Measurements from ENCODE around the gene WNT3A.
A peak's percentile ranks its signal among the peaks of the same experiment; 100 is the strongest.

The WNT3A gene

GRCh38 chr1:228058949-228059633 lies 52.3 kb downstream of the WNT3A start:
- DNase-seq, result no peak

DNA sequence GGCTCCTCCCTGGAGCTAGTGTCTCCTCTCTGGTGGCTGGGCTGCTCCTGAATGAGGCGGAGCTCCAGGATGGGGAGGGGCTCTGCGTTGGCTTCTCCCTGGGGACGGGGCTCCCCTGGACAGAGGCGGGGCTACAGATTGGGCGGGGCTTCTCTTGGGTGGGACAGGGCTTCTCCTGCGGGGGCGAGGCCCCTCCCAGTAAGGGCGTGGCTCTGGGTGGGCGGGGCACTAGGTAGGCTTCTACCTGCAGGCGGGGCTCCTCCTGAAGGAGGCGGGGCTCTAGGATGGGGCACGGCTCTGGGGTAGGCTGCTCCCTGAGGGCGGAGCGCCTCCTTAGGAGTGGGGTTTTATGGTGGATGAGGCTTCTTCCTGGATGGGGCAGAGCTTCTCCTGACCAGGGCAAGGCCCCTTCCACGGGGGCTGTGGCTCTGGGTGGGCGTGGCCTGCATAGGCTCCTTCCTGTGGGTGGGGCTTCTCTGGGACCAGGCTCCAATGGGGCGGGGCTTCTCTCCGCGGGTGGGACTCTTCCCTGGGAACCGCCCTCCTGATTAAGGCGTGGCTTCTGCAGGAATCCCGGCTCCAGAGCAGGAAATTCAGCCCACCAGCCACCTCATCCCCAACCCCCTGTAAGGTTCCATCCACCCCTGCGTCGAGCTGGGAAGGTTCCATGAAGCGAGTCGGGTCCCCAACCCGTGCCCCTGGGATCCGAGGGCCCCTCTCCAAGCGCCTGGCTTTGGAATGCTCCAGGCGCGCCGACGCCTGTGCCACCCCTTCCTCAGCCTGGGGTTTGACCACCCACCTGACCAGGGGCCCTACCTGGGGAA lies 53.0 kb downstream of the WNT3A start:
- peak; percentile 79 to 83 for DNase-seq

DNA sequence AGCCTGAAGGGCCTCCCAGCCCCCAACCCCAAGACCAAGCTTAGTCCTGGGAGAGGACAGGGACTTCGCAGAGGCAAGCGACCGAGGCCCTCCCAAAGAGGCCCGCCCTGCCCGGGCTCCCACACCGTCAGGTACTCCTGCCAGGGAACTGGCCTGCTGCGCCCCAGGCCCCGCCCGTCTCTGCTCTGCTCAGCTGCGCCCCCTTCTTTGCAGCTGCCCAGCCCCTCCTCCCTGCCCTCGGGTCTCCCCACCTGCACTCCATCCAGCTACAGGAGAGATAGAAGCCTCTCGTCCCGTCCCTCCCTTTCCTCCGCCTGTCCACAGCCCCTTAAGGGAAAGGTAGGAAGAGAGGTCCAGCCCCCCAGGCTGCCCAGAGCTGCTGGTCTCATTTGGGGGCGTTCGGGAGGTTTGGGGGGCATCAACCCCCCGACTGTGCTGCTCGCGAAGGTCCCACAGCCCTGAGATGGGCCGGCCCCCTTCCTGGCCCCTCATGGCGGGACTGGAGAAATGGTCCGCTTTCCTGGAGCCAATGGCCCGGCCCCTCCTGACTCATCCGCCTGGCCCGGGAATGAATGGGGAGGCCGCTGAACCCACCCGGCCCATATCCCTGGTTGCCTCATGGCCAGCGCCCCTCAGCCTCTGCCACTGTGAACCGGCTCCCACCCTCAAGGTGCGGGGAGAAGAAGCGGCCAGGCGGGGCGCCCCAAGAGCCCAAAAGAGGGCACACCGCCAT lies 53.8 kb downstream of the WNT3A start:
- DNase-seq, result no peak

GRCh38 chr1:228061411-228062084 lies 54.8 kb downstream of the WNT3A start:
- no peak for DNase-seq

- no peak for DNase-seq
Measured at GRCh38 chr1:228062085-228062791, 55.4 kb downstream of the WNT3A start.

- no peak for DNase-seq
Measured at GRCh38 chr1:228062812-228063211, 56.0 kb downstream of the WNT3A start.

- no peak for DNase-seq
Measured at GRCh38 chr1:228063251-228064191, 56.7 kb downstream of the WNT3A start.

DNA sequence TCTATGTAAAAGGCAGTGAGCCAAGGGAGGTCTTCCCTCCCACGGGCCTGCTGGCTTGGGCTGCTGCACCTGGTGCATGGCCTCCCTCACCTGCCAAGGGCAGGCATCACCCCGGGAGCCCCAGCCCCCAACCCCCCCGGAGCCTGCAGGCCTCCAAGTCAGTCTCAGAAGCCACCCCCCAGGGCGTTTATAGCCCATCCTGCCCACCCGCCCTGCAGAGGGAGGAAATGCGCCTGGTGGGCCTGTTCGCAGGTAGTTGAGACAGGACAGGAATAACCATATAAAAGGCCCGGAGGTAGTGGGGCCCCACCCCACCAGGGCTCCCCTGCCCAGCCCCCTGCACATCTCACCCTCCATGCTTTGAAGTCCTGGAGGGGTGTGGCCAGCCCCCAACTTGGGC lies 57.5 kb downstream of the WNT3A start:
- DNase-seq, result no peak

DNA sequence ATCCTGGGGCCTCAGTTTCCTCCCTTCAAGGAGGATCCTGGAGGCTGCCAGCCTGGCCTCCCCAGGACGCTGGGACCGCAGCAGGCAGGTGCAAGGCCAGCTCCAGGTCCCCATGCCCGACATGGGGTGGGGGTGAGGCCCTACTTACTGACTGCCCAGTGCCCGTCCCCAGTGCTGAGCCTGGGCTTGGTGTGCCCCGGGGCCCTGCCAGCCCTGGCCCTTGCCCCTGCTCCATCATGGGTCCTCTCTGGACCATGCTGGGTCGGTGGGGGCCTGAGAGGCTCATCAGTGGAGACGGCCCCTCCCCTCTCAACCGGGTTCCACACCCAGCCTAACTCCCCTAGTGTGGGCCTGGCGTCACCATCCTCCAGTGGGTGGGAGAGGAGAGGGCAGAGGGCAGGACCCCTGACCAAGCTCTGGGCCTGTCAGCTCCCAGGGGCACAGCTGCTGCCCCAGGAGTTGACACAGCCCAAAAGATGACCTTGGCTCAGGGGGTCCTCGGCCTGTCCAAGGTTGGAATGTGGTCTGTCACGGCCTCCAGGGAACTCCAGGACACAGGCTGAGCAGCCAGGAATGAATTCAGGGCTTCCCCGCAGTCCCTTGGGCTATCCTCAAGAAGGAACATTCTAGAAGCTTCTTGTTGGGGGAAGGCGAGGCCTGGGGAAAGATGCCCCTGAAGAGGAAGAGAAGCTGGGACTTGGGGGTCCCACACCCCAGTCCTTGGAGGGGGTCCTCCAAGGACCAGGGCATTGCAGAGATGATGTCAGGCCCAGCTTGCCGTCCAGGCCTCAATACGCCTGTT lies 58.1 kb downstream of the WNT3A start:
- DNase-seq, result no peak

GRCh38 chr1:228065543-228066347 lies 58.9 kb downstream of the WNT3A start:
- no peak for DNase-seq

GRCh38 chr1:228066416-228066815 lies 59.6 kb downstream of the WNT3A start:
- DNase-seq, result no peak

GRCh38 chr1:228066891-228067654 lies 60.3 kb downstream of the WNT3A start:
- DNase-seq, result no peak

GRCh38 chr1:228068359-228068758 lies 61.6 kb downstream of the WNT3A start:
- no peak for DNase-seq

DNA sequence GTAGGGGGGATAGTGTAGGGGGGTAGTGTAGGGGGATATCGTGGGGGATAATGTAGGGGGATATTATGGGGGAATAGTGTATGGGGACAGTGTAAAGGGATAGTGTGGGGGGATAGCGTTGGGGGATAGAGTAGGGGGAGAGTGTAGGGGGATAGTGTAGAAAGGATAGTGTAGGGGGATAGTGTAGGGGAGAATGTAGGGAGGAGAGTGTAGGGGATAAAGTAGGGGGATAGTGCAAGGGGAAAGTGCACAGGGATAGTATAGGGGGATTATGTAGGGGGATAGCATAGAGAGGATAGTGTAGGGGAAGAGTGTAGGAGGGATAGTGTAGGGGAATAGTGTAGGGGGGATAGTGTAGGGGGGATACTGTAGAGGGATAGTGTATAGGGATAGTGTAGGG lies 63.4 kb downstream of the WNT3A start:
- no peak for DNase-seq

GRCh38 chr1:228070851-228071250 lies 64.1 kb downstream of the WNT3A start:
- no peak for DNase-seq

DNA sequence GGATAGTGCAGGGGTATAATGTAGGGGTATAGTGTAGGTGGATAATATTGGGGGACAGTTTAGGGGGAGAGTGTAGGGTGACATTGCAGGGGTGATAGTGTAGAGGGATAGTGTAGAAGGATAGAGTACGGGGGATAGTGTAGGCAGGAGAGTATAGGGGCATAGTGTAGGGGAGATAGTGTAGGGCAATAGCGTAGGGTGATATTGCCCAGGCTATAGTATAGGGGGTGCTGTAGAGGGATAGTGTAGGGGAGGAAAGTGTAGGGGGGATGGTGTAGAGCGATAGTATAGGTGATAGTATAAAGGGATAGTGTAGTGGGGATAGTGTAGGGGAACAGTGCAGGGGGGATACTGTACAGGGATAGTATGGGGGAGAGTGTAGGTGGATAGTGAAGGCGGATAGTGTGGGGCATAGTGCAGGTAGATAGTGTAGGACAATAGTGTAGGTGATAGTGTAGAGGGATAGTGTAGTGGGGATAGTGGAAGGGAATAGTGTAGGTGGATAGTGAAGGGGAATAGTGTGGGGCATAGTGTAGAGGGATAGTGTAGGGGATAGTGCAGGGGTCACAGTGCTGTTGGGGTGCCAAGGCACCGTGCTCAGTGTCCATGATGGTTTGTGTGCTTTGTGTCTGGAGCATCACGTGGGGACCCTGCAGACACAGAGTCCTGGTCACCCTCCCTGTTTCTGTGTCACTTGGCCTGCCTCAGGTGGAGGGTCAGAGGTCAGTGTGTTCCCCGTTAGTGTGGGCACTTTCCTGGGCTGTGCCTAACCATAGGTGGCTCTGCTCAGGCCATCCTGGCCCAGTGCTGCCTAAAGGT lies 65.2 kb downstream of the WNT3A start:
- DNase-seq, result no peak

GRCh38 chr1:228072658-228073043 lies 65.9 kb downstream of the WNT3A start:
- no peak for DNase-seq

Measured in activated CD4-positive, alpha-beta T cell treated with anti-CD3 and anti-CD28 coated beads, Interleukin-2, amount 50 U/mL, for 48 hours (primary cell).